Measurements from ENCODE around the gene ACTRT2. TPM values are rescaled to one million over a fixed set of nuclear protein-coding genes. Genes with fewer than 3 reads are reported as not detected.

ACTRT2 gene
- total RNA-seq, 4 donors from 2014 or later: not detected

- H3K27me3 ChIP-seq: peaks cover 84% of the 10 kb centered on the region
- TF ChIP-seq POLR2A (IDR thresholded peaks at IDR 0.05) (no peak), CTCF (IDR thresholded peaks at IDR 0.05) (no peak), POLR2AphosphoS5 (IDR thresholded peaks at IDR 0.05) (no peak), EP300 (IDR thresholded peaks at IDR 0.05) (no peak)
- peaks cover 0 to 28% (median 0%) of the 10 kb centered on the region in 3 donors for H3K9me3 ChIP-seq
- H3K4me3 ChIP-seq: no peak overlapping the region
- H3K4me1 ChIP-seq: peaks cover 0 to 11% (median 0%) of the 10 kb centered on the region in 3 donors
- H3K36me3 ChIP-seq: no peaks in the 10 kb centered on the region
- WGBS, 2 donors (ENCODE audit: low coverage in 1 of 2): 89 to 94% methylated on average over 1 to 2 of the region's 4 CpGs
- H3K27ac ChIP-seq: no peak overlapping the region
- ATAC-seq: no peak
Observed at GRCh38 chr1:3007298-3008147, 13.7 kb upstream of the ACTRT2 start.

GRCh38 chr1:3009021-3009420 lies 12.2 kb upstream of the ACTRT2 start:
- Histone ChIP-seq H3K27ac (no peak overlapping the region), H3K4me3 (no peak overlapping the region), H3K9me3 (peaks cover 0 to 28% (median 0%) of the 10 kb centered on the region in 3 donors), H3K36me3 (no peaks in the 10 kb centered on the region), H3K4me1 (peaks cover 0 to 18% (median 0%) of the 10 kb centered on the region in 3 donors), H3K27me3 (peaks cover 81% of the 10 kb centered on the region)
- 100% methylated on average over 1 of the region's 6 CpGs for WGBS, 2 donors (ENCODE audit: low coverage in 1 of 2)
- TF ChIP-seq POLR2A (IDR thresholded peaks at IDR 0.05) (no peak), POLR2AphosphoS5 (IDR thresholded peaks at IDR 0.05) (no peak), CTCF (IDR thresholded peaks at IDR 0.05) (no peak), EP300 (IDR thresholded peaks at IDR 0.05) (no peak)
- ATAC-seq: no peak

- Histone ChIP-seq H3K4me3 (no peak overlapping the region), H3K4me1 (peaks cover 0 to 18% (median 0%) of the 10 kb centered on the region in 3 donors), H3K27me3 (peaks cover 81% of the 10 kb centered on the region), H3K36me3 (no peaks in the 10 kb centered on the region), H3K9me3 (peaks cover 0 to 28% (median 0%) of the 10 kb centered on the region in 3 donors), H3K27ac (no peak overlapping the region)
- TF ChIP-seq CTCF (IDR thresholded peaks at IDR 0.05) (no peak), POLR2A (IDR thresholded peaks at IDR 0.05) (no peak), POLR2AphosphoS5 (IDR thresholded peaks at IDR 0.05) (no peak), EP300 (IDR thresholded peaks at IDR 0.05) (no peak)
- ATAC-seq: no peak
- 100% methylated on average over 2 of the region's 2 CpGs; no CpG with 5 or more reads in 1 of the 2 donors for WGBS, 2 donors (ENCODE audit: low coverage in 1 of 2)
Observed at GRCh38 chr1:3009556-3009955, 11.7 kb upstream of the ACTRT2 start.

GRCh38 chr1:3011127-3011526 lies 10.1 kb upstream of the ACTRT2 start:
- ATAC-seq: no peak
- Histone ChIP-seq H3K27ac (no peak overlapping the region), H3K4me3 (no peak overlapping the region), H3K4me1 (peaks cover 0 to 18% (median 0%) of the 10 kb centered on the region in 3 donors), H3K27me3 (peaks cover 84% of the 10 kb centered on the region), H3K36me3 (no peaks in the 10 kb centered on the region), H3K9me3 (peaks cover 0 to 28% (median 0%) of the 10 kb centered on the region in 3 donors)
- TF ChIP-seq EP300 (IDR thresholded peaks at IDR 0.05) (no peak), CTCF (IDR thresholded peaks at IDR 0.05) (no peak), POLR2AphosphoS5 (IDR thresholded peaks at IDR 0.05) (no peak), POLR2A (IDR thresholded peaks at IDR 0.05) (no peak)
- 89 to 100% methylated on average over 3 to 10 of the region's 10 CpGs for WGBS, 2 donors (ENCODE audit: low coverage in 1 of 2)

Measured in gastroesophageal sphincter (tissue), 4 donors.